CD4-positive, alpha-beta T cell (primary cell): Measurements from ENCODE around the gene PIGK. TPM values are rescaled to one million over a fixed set of nuclear protein-coding genes. Genes with fewer than 3 reads are reported as not detected.

Source experiments
- ATAC-seq: fragments of 200-7000 bp; cut with Tn5 transposase; one replicate; pipeline ENCODE4 v1.10.0; 2022; ENCODE audit warnings: mild to moderate bottlenecking; ENCODE audit not compliant: poor library complexity
- CTCF ChIA-PET: fragments of 350-600 bp; sonication (Branson Sonifier 250); formaldehyde crosslinking; loops from one replicate; lab custom pipeline; 2021; ENCODE audit warnings: antibody characterized with exemption, inconsistent platforms; lab: Charles Lee
- POLR2A ChIA-PET: fragments of 350-600 bp; sonication (Branson Sonifier 250); formaldehyde crosslinking; loops from one replicate; lab custom pipeline; 2021; ENCODE audit warnings: antibody characterized with exemption, inconsistent platforms; lab: Charles Lee
- DNase-seq, 14 experiments: peaks; one replicate each; pipeline ENCODE4 v3.0.0-alpha.2; 2013 to 2020; ENCODE audit warnings: mixed read lengths in 2 of 14
- H3K27ac ChIP-seq, 2 donors: one replicate each; pipeline versions ENCODE4 v1.5.1 to v1.7.0; 2013; ENCODE audit warnings: low read length in 2 of 2, low read depth in 1 of 2, mild to moderate bottlenecking in 1 of 2
- H3K27me3 ChIP-seq, 2 experiments: 1 replicate in 1 of 2; 2 replicates in 1 of 2; pipeline versions ENCODE4 v1.6.1 to v1.7.0; 2013; ENCODE audit warnings: low read length in 2 of 2, control low read depth in 1 of 2, mild to moderate bottlenecking in 1 of 2, moderate library complexity in 1 of 2; ENCODE audit not compliant: insufficient read depth in 2 of 2, control insufficient read depth in 1 of 2
- H3K36me3 ChIP-seq: one replicate; pipeline ENCODE4 v1.6.1; 2013; ENCODE audit warnings: low read length, control low read depth; ENCODE audit not compliant: insufficient read depth
- H3K4me1 ChIP-seq: one replicate; pipeline ENCODE4 v1.6.1; 2013; ENCODE audit warnings: low read length, control low read depth; ENCODE audit not compliant: insufficient read depth
- H3K4me3 ChIP-seq: one replicate; pipeline ENCODE4 v1.5.1; 2013; ENCODE audit warnings: mild to moderate bottlenecking, low read length, moderate library complexity
- H3K9me3 ChIP-seq, 2 experiments: 1 replicate in 1 of 2; 2 replicates in 1 of 2; pipeline versions ENCODE4 v1.6.1 to v1.7.0; 2013; ENCODE audit warnings: low read length in 2 of 2, mild to moderate bottlenecking in 2 of 2, control low read depth in 1 of 2, moderate library complexity in 1 of 2; ENCODE audit not compliant: control insufficient read depth in 1 of 2, insufficient read depth in 1 of 2
- H3K27ac Mint-ChIP-seq: one replicate; pipeline ENCODE4 v1.8.0; 2020; ENCODE audit warnings: mixed read lengths
- H3K27me3 Mint-ChIP-seq: one replicate; pipeline ENCODE4 v1.8.0; 2021; ENCODE audit warnings: mixed read lengths
- H3K36me3 Mint-ChIP-seq: one replicate; pipeline ENCODE4 v1.8.0; 2021; ENCODE audit warnings: low read depth, mixed read lengths
- H3K4me1 Mint-ChIP-seq: one replicate; pipeline ENCODE4 v1.8.0; 2021; ENCODE audit warnings: low read depth, mixed read lengths
- H3K4me3 Mint-ChIP-seq: one replicate; pipeline ENCODE4 v1.8.0; 2020; ENCODE audit warnings: mild to moderate bottlenecking, mixed read lengths
- H3K9me3 Mint-ChIP-seq: one replicate; pipeline ENCODE4 v1.8.0; 2020; ENCODE audit warnings: mixed read lengths
- CTCF ChIP-seq: fragments of 200-600 bp; IDR thresholded peaks from one replicate; pipeline ENCODE4 v1.8.0; 2022; ENCODE audit warnings: antibody characterized with exemption, mild to moderate bottlenecking
- intact Hi-C, 2 experiments: fragments of 100-400 bp; cut with DNase I in 1 of 2; cut with micrococcal nuclease in 1 of 2; formaldehyde crosslinking; loops; one replicate each; pipeline versions ENCODE4 v1.15.1 to v1.9.0; 2023 to 2025; cut with DNase I, micrococcal nuclease
- total RNA-seq, 174 experiments: library from RNA in 2 of 174; stranded (reverse) in 2 of 174; gene quantifications; one replicate each; pipeline ENCODE4 v1.2.3 and lab custom pipeline; 2021 to 2026

Gene PIGK
- total RNA-seq, 2 experiments from 2014 or later = 10.1 to 10.3 TPM

GRCh38 chr1:77234943-77235342 is 15.7 kb upstream of the PIGK start:
- intact Hi-C loops = no loop called here
- Mint-ChIP-seq H3K27ac (no peak overlapping the region), H3K4me3 (no peak overlapping the region), H3K27me3 (no peaks in the 10 kb centered on the region), H3K36me3 (no peaks in the 10 kb centered on the region), H3K4me1 (no peaks in the 10 kb centered on the region), H3K9me3 (peaks cover 2% of the 10 kb centered on the region)
- H3K36me3 ChIP-seq = no peaks in the 10 kb centered on the region
- peaks cover 3 to 5% of the 10 kb centered on the region in 2 experiments for H3K9me3 ChIP-seq
- H3K4me1 ChIP-seq = no peaks in the 10 kb centered on the region
- H3K27ac ChIP-seq = no peak overlapping the region
- ChIA-PET POLR2A (no interaction called here), CTCF (no interaction called here)
- H3K4me3 ChIP-seq = no peak overlapping the region
- ATAC-seq (no peak), DNase-seq (no peak)
- TF ChIP-seq CTCF = no peak
- H3K27me3 ChIP-seq = no peaks in the 10 kb centered on the region

DNA sequence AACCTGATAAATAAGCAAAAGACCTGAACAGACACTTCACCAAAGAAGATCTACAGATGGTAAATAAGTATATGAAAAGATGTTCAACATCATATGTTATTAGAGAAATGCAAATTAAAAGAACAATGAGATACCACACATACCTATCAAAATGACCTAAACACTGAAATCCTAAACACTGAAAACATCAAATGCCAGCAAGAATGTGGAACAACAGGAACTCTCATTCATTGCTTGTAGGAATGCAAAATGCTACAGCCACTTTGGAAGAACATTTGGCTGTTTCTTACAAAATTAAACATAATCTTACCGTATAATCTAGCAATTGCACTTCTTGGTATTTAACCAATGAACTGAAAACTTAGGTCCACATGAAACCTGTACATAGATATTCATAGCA is 14.9 kb upstream of the PIGK start:
- Mint-ChIP-seq H3K27me3 (no peaks in the 10 kb centered on the region), H3K9me3 (peaks cover 2% of the 10 kb centered on the region), H3K4me3 (no peak overlapping the region), H3K4me1 (no peaks in the 10 kb centered on the region), H3K36me3 (no peaks in the 10 kb centered on the region), H3K27ac (no peak overlapping the region)
- Histone ChIP-seq H3K9me3 (peaks cover 3 to 5% of the 10 kb centered on the region in 2 experiments), H3K36me3 (no peaks in the 10 kb centered on the region), H3K4me3 (no peak overlapping the region), H3K4me1 (no peaks in the 10 kb centered on the region), H3K27ac (no peak overlapping the region), H3K27me3 (no peaks in the 10 kb centered on the region)
- DNase-seq (no peak), ATAC-seq (no peak)
- POLR2A ChIA-PET = no interaction called here
- intact Hi-C loops = no loop called here
- CTCF ChIA-PET = no interaction called here
- no peak for TF ChIP-seq CTCF

DNA sequence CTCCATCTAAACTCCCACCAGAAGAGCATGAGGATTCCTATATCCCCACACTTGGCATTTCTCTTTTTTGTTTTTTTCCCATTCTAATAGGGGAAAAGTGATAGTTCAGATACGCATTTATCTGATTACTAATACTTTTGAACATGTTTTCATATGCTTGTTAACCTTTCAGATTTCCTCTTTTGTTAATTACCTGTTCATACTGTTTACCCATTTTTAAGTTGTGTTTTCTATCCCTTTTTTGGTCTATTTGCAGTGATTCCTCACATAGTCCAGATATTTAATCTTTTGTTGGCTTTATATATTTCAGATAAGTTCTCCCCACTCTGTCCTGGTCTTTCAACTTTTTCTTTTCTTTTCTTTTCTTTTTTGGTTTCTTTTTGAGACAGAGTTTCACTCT is 13.6 kb upstream of the PIGK start:
- H3K27ac ChIP-seq = no peak overlapping the region
- no peak for DNase-seq
- intact Hi-C loops = no loop called here
- CTCF ChIA-PET = no interaction called here
- no peak overlapping the region for H3K27ac Mint-ChIP-seq
- no peak for TF ChIP-seq CTCF
- H3K36me3 ChIP-seq = no peaks in the 10 kb centered on the region
- no peak for ATAC-seq
- H3K27me3 ChIP-seq = no peaks in the 10 kb centered on the region
- no peaks in the 10 kb centered on the region for H3K4me1 Mint-ChIP-seq
- no peaks in the 10 kb centered on the region for H3K4me1 ChIP-seq
- peaks cover 3 to 5% of the 10 kb centered on the region in 2 experiments for H3K9me3 ChIP-seq
- POLR2A ChIA-PET = no interaction called here
- no peak overlapping the region for H3K4me3 ChIP-seq
- no peaks in the 10 kb centered on the region for H3K27me3 Mint-ChIP-seq
- no peak overlapping the region for H3K4me3 Mint-ChIP-seq
- no peaks in the 10 kb centered on the region for H3K36me3 Mint-ChIP-seq
- peaks cover 2% of the 10 kb centered on the region for H3K9me3 Mint-ChIP-seq
